Pancreas (tissue), 10 donors: Measurements from ENCODE around the gene ZNF407. TPM values are rescaled to one million over a fixed set of nuclear protein-coding genes. Genes with fewer than 3 reads are reported as not detected.

Source experiments
- ATAC-seq, 4 donors: fragments of 200-7000 bp; cut with Tn5 transposase; one replicate each; pipeline versions ENCODE4 v1.8.0 to v1.9.1; 2020; ENCODE audit warnings: mild to moderate bottlenecking in 4 of 4, moderate library complexity in 4 of 4
- DNase-seq, 6 donors: peaks; one replicate each; pipeline ENCODE4 v3.0.0-alpha.2; 2020
- FAIRE-seq: peaks from 2 replicates; lab custom pipeline; 2012; peaks lifted over from hg19 to GRCh38; lab: Jason Lieb, UNC
- H3K27ac ChIP-seq, 4 donors: fragments of 200-600 bp; sonication (generic); 1 replicate in 3 of 4; 2 replicates in 1 of 4; pipeline versions ENCODE4 v1.5.0 to v1.8.0; 2020
- H3K27me3 ChIP-seq, 4 donors: fragments of 200-600 bp; one replicate each; pipeline ENCODE4 v1.8.0; 2021
- H3K36me3 ChIP-seq, 3 donors: fragments of 200-600 bp; sonication (generic) in 1 of 3; one replicate each; pipeline versions ENCODE4 v1.5.0 to v1.8.0; 2020 to 2021
- H3K4me1 ChIP-seq, 3 donors: fragments of 200-600 bp; one replicate each; pipeline ENCODE4 v1.8.0; 2021
- H3K4me3 ChIP-seq, 4 donors: fragments of 200-600 bp; sonication (generic) in 2 of 4; one replicate each; pipeline versions ENCODE4 v1.5.0 to v1.8.0; 2020 to 2021
- H3K9me3 ChIP-seq, 4 donors: fragments of 200-600 bp; one replicate each; pipeline ENCODE4 v1.8.0; 2021
- WGBS, 2 donors: extraction: QIAGEN DNeasy Blood & Tissue Kit; methylation state at CpG; one replicate each; pipeline ENCODE4 v1.1.7; 2013; 5-methylcytosine and 5-hydroxymethylcytosine counted together
- intact Hi-C, 3 donors: fragments of 100-400 bp; cut with DNase I; formaldehyde crosslinking; loops; one replicate each; pipeline versions ENCODE4 v1.11.1 to v1.14.2; 2022
- polyA plus RNA-seq, 2 donors: library from polyadenylated mRNA; stranded (reverse); fragments of 200-250 nt; gene quantifications; one replicate each; pipeline ENCODE4 v1.2.3, GENCODE V29; 2013
- total RNA-seq, 6 donors: library from RNA; stranded (reverse); fragmentation: NEBNext Ultra II Directional in 4 of 6; extraction: Animal tissue kit (Norgen Biotek cat#: 25700) in 4 of 6; gene quantifications; one replicate each; pipeline versions ENCODE4 v1.2.1 to v1.2.4, GENCODE V29; 2021 to 2023
- TF ChIP-seq, protein P1 (sequence below), 4 donors: fragments of 200-600 bp; sonication (generic) in 3 of 4; IDR thresholded peaks; one replicate each; pipeline versions ENCODE4 v1.5.0 to v1.8.0; 2021; ENCODE audit warnings: antibody characterized with exemption in 4 of 4
- donor health status: healthy with polysubstance abuse.
- donor health status: DM: no; HTN: no; CAD: no; lungs with moderate emphysema.
- donor health status: DM: no; HTN: no; CAD: no.
- donor health status: control.
- donor health status: control.
- donor health status: Bipolar disorder and iron deficiency.
- donor health status: DM: yes; HTN: yes; CAD: no.
- donor health status: DM: no; HTN: no; CAD: no.
- donor health status: DM: no; HTN: no; CAD: no.
- donor health status: DM: yes; HTN: yes; CAD: no.

The ZNF407 gene
- total and polyA plus RNA-seq, 8 donors = 2.7 to 10.0 (median 4.9) TPM

DNA sequence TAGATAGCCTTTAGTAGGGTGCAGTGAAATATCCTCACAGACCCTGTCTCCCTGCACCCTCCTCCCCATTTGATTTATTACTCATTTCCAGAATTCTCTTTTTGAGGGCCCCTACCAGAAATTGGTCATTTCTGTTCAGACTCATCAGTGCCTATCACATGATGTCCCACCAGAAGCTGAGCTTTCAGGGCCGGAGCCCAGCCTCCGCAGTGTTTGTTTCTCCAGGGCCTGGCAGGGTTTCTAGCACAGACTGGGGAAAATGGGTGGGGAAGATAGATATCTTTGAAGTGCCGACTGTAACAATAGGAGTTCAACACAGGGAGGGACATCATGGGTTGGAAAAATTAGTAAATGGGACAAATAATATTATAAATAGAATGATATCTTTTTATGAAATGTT lies 403.2 kb downstream of the ZNF407 start:
- TF ChIP-seq, protein P1, sequence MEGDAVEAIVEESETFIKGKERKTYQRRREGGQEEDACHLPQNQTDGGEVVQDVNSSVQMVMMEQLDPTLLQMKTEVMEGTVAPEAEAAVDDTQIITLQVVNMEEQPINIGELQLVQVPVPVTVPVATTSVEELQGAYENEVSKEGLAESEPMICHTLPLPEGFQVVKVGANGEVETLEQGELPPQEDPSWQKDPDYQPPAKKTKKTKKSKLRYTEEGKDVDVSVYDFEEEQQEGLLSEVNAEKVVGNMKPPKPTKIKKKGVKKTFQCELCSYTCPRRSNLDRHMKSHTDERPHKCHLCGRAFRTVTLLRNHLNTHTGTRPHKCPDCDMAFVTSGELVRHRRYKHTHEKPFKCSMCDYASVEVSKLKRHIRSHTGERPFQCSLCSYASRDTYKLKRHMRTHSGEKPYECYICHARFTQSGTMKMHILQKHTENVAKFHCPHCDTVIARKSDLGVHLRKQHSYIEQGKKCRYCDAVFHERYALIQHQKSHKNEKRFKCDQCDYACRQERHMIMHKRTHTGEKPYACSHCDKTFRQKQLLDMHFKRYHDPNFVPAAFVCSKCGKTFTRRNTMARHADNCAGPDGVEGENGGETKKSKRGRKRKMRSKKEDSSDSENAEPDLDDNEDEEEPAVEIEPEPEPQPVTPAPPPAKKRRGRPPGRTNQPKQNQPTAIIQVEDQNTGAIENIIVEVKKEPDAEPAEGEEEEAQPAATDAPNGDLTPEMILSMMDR (IDR thresholded peaks at IDR 0.05) = no peak
- no peaks in the 10 kb centered on the region for H3K9me3 ChIP-seq
- no peaks in the 10 kb centered on the region for H3K27me3 ChIP-seq
- H3K27ac ChIP-seq = no peak overlapping the region
- 87 to 89% methylated on average over 3 of the region's 3 CpGs for WGBS, 2 donors
- H3K36me3 ChIP-seq = no peaks in the 10 kb centered on the region
- FAIRE-seq (no peak), DNase-seq (no peak), ATAC-seq (no peak)
- no peak overlapping the region for H3K4me3 ChIP-seq
- intact Hi-C loops = no loop called here
- H3K4me1 ChIP-seq = no peaks in the 10 kb centered on the region

DNA sequence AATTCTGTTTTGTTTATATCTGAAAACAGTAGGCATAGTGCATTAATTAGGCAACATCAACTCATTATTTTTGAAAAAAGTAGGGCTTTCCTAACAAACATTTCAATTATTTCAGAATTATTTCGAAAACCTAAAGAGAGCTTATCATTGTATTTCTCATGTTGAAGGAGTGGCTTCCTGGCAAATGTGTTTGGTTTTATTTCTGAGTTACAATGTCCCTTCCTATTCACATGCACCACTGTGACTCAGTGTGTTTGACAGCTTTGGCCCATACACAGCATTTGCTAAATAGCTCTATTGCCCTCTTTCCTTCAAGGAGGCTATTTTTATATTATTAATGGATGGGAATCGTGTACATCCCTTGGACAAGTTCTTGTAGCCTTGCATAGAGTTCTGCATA lies 405.4 kb downstream of the ZNF407 start:
- Histone ChIP-seq H3K27ac (no peak overlapping the region), H3K9me3 (no peaks in the 10 kb centered on the region), H3K4me3 (no peak overlapping the region), H3K4me1 (no peaks in the 10 kb centered on the region), H3K36me3 (no peaks in the 10 kb centered on the region), H3K27me3 (no peaks in the 10 kb centered on the region)
- ATAC-seq (peak in 1 of 4 donors; percentile 56), DNase-seq (no peak), FAIRE-seq (no peak)
- intact Hi-C loops = no loop called here
- TF ChIP-seq, protein P1 (IDR thresholded peaks at IDR 0.05) = no peak
- WGBS, 2 donors = 88 to 93% methylated on average over 2 of the region's 2 CpGs

DNA sequence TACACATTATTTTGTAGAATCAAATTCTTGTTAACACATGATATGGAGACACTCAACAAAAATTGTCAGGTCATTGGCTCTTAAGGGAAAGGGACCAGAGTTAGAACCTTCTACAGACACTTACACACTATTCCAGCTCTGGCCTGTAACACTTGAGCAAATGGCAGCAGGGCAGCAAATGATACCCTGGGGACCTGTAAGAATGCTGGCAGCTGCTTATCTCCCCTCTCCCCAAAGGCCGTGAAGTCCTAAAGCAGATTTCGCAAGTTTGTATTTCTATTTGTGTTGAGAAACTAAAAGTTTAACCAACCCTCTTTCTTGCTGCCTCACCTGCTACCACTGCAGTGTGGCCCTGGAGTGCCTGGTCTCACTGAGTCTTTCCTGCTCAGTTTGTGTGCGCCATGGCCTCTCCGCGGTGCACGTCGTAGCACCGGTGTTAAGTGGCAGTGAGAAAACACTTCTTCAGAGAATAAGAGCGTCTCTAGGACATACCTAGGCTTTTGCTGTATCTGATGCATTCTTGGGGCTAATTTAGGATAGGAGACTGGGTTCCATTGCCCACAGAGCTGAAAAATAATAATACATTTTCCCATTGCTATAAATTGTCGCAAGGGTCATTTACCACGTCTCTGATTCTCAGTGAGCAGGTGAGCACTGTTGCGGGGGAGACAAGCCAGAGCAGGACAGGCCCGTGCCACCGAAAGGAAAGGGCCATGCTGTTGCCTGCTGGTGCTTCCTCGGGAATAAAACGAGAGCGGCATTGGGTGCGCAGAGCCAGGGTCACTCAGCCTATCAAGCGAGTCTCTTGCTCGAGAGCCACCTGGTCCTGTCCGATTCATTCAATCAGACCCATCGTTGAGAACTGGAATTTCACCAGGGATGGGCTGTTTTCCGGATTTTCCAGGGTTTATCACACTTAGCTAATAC lies 406.4 kb downstream of the ZNF407 start:
- Histone ChIP-seq H3K27ac (no peak overlapping the region), H3K4me1 (no peaks in the 10 kb centered on the region), H3K4me3 (no peak overlapping the region), H3K36me3 (no peaks in the 10 kb centered on the region), H3K9me3 (no peaks in the 10 kb centered on the region), H3K27me3 (no peaks in the 10 kb centered on the region)
- intact Hi-C loops = no loop called here
- TF ChIP-seq, protein P1 (IDR thresholded peaks at IDR 0.05) = no peak
- DNase-seq = no peak
- no peak for FAIRE-seq
- peak in 1 of 4 donors; percentile 39 for ATAC-seq
- 92 to 93% methylated on average over 23 of the region's 23 CpGs for WGBS, 2 donors

DNA sequence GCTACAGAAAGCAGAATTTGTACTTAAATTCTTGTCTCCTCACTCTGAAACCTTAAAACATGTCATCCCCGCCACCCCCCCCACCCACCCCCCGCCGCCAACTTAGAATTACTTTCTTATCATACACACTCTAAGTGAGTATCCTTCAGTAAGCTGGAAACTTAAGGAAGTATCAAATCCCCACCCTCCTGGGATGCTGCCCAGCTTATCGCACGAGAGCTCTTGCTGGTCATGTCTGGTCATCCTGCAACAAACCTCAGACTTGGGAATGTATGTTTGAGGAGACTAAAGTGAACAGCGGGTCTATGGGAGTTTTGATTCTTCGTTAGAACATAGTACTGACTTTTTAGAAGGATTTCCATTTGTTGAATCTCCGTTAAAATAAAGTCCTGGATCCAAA lies 408.0 kb downstream of the ZNF407 start:
- ATAC-seq (no peak), FAIRE-seq (no peak), DNase-seq (no peak)
- H3K27me3 ChIP-seq = no peaks in the 10 kb centered on the region
- no peaks in the 10 kb centered on the region for H3K9me3 ChIP-seq
- intact Hi-C loops = no loop called here
- WGBS, 2 donors = 85 to 87% methylated on average over 8 of the region's 8 CpGs
- no peaks in the 10 kb centered on the region for H3K4me1 ChIP-seq
- H3K27ac ChIP-seq = no peak overlapping the region
- TF ChIP-seq, protein P1 (IDR thresholded peaks at IDR 0.05) = no peak
- no peaks in the 10 kb centered on the region for H3K36me3 ChIP-seq
- no peak overlapping the region for H3K4me3 ChIP-seq

DNA sequence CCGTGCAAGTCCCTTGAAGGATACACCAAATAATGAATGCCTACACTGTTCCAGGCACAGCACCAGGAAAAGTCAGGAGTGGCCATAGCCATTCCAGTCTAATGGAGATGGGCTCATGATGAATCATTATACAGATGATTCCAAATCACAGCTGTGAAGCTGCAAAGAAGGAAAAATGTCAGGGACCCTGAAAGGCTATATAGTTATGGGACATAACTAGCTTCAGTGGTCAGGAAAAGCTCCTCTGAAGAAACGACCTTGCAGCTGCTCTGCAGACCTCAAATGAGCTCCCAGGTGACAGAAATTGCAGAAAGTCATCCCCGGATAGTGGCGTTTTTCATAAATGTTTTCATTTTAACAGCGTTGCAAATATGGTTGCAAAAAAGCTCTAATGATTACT lies 410.5 kb downstream of the ZNF407 start:
- intact Hi-C loops = no loop called here
- H3K4me1 ChIP-seq = no peaks in the 10 kb centered on the region
- no peaks in the 10 kb centered on the region for H3K27me3 ChIP-seq
- no peak overlapping the region for H3K4me3 ChIP-seq
- FAIRE-seq (no peak), ATAC-seq (no peak), DNase-seq (no peak)
- H3K9me3 ChIP-seq = no peaks in the 10 kb centered on the region
- WGBS, 2 donors = 83 to 89% methylated on average over 5 of the region's 5 CpGs
- no peak overlapping the region for H3K27ac ChIP-seq
- no peaks in the 10 kb centered on the region for H3K36me3 ChIP-seq
- TF ChIP-seq, protein P1 (IDR thresholded peaks at IDR 0.05) = no peak
